ENCODE data around the gene CASP9.

DNA sequence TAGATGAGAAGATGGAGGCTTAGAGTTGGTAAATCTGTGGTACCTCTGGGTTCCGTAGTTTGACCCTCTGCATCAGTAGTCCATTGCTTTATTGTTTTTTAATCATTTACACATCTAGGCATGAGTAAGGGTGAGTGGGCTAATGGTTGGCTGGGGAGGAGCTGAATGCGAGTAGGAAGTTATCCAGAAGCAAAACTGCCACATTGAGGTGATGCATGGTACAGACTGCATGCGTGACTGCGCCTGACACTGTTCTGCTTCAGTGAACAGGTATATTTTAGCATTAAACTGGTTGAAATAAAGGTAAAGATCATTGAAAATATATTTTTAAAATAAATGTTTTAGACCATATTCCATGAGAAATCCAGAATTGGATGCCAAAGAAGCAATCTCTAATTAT lies 7.0 kb upstream of the CASP9 start:
- TF ChIP-seq FOXP2 (optimal IDR thresholded peaks at IDR 0.05; ENCODE audit: control extremely low read depth, extremely low read length, insufficient read depth): no peak
- TF ChIP-seq POLR2AphosphoS5 (IDR thresholded peaks at IDR 0.05; ENCODE audit: borderline replicate concordance, low read depth, low read length): no peak
